Sigmoid colon (tissue), 4 donors: ENCODE measurements around the gene CYP26B1.

ENCODE experiments used
- EP300 ChIP-seq, 4 donors: sonication (generic); formaldehyde crosslinking; IDR thresholded peaks; one replicate each; pipeline ENCODE4 v1.6.1; 2017; ENCODE audit warnings: antibody characterized with exemption in 4 of 4
- POLR2A ChIP-seq, 2 donors: fragments of 450-650 bp; IDR thresholded peaks; one replicate each; pipeline ENCODE4 v1.6.1; 2016; ENCODE audit warnings: antibody characterized with exemption in 2 of 2, mild to moderate bottlenecking in 2 of 2, moderate library complexity in 2 of 2
- POLR2AphosphoS5 ChIP-seq, 4 donors: sonication (generic); formaldehyde crosslinking; IDR thresholded peaks; one replicate each; pipeline ENCODE4 v1.6.1; 2017; ENCODE audit warnings: antibody characterized with exemption in 4 of 4
- TF ChIP-seq, protein P1 (sequence below), 4 experiments: fragments of 450-650 bp in 3 of 4; fragments of 200-600 bp in 1 of 4; IDR thresholded peaks; one replicate each; pipeline ENCODE4 v1.5.1; 2016 to 2019; ENCODE audit warnings: antibody characterized with exemption in 4 of 4, mild to moderate bottlenecking in 3 of 4, moderate library complexity in 2 of 4

DNA sequence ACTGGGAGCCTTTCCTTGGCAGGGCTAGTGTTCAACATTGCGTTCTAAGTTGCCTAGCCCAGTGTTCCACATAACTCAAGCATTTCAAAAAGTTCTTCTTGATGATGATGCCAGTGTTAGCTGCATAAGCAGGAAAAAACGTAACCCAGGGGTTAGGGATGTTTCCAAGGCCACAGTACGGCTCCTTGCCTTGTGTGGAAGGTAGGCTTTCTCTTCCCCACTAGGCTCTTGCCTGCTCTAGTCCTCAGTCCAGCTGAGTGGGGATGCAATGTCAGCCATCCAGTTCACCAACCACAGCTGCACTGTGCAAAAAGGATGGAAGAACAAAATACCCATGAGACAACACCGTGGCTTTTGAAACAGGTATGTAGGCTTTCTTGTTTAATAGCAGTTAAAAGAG lies 28.0 kb upstream of the CYP26B1 start:
- TF ChIP-seq, protein P1, sequence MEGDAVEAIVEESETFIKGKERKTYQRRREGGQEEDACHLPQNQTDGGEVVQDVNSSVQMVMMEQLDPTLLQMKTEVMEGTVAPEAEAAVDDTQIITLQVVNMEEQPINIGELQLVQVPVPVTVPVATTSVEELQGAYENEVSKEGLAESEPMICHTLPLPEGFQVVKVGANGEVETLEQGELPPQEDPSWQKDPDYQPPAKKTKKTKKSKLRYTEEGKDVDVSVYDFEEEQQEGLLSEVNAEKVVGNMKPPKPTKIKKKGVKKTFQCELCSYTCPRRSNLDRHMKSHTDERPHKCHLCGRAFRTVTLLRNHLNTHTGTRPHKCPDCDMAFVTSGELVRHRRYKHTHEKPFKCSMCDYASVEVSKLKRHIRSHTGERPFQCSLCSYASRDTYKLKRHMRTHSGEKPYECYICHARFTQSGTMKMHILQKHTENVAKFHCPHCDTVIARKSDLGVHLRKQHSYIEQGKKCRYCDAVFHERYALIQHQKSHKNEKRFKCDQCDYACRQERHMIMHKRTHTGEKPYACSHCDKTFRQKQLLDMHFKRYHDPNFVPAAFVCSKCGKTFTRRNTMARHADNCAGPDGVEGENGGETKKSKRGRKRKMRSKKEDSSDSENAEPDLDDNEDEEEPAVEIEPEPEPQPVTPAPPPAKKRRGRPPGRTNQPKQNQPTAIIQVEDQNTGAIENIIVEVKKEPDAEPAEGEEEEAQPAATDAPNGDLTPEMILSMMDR (IDR thresholded peaks at IDR 0.05), result no peak
- TF ChIP-seq POLR2AphosphoS5 (IDR thresholded peaks at IDR 0.05) (no peak), POLR2A (IDR thresholded peaks at IDR 0.05) (no peak), EP300 (IDR thresholded peaks at IDR 0.05) (no peak)
